Spleen (tissue), 7 donors: ENCODE measurements around the gene CXCR3.

Source experiments
- CTCF ChIP-seq, 11 experiments: fragments of 200-600 bp in 7 of 11; fragments of 450-650 bp in 4 of 11; sonication (generic) in 4 of 11; IDR thresholded peaks in 8 of 11; conservative IDR thresholded peaks in 3 of 11; 1 replicate in 7 of 11; 2 replicates in 4 of 11; pipeline versions ENCODE4 v1.4.0 to v1.8.0; 2016 to 2021; ENCODE audit warnings: antibody characterized with exemption in 11 of 11, inconsistent platforms in 4 of 11, mild to moderate bottlenecking in 1 of 11
- POLR2A ChIP-seq, 3 donors: fragments of 450-650 bp; IDR thresholded peaks; one replicate each; pipeline ENCODE4 v1.5.1; 2017; ENCODE audit warnings: antibody characterized with exemption in 3 of 3, mild to moderate bottlenecking in 1 of 3
- POLR2AphosphoS5 ChIP-seq, 3 donors: sonication (generic); formaldehyde crosslinking; IDR thresholded peaks; one replicate each; pipeline ENCODE4 v1.5.1; 2017; ENCODE audit warnings: antibody characterized with exemption in 3 of 3
- donor health status: DM: no; HTN: no; CAD: no; lungs with moderate emphysema.
- donor health status: DM: no; HTN: no; CAD: no.
- donor health status: DM: no; HTN: no; CAD: no.

- TF ChIP-seq CTCF (IDR thresholded peaks at IDR 0.05 in 8 of 11, conservative IDR thresholded peaks at IDR 0.05 in 3 of 11) (no peak), POLR2A (IDR thresholded peaks at IDR 0.05) (no peak), POLR2AphosphoS5 (IDR thresholded peaks at IDR 0.05) (no peak)
These were observed 44.7 kb downstream of the CXCR3 start for GRCh38 chrX:71573590-71573989.
